H1 (cell line): Measurements from ENCODE around the gene RMP24.

Experiments
- CTCF ChIA-PET: fragments of 300-600 bp; sonication (Branson Sonifier 250); formaldehyde crosslinking; loops from one replicate; lab custom pipeline; 2021; ENCODE audit not compliant: partially characterized antibody; lab: Charles Lee
- POLR2A ChIA-PET: fragments of 300-600 bp; sonication (Branson Sonifier 250); formaldehyde crosslinking; loops from one replicate; lab custom pipeline; 2021; ENCODE audit warnings: inconsistent platforms; ENCODE audit not compliant: partially characterized antibody; lab: Charles Lee
- DNase-seq, 2 experiments: peaks; one replicate each; pipeline versions ENCODE4 v3.0.0 to v3.0.0-alpha.2; 2010 to 2022; ENCODE audit warnings: low spot score in 2 of 2, low read depth in 1 of 2, mixed read lengths in 1 of 2
- FAIRE-seq: peaks from 2 replicates; lab custom pipeline; 2011; peaks lifted over from hg19 to GRCh38; lab: Jason Lieb, UNC
- H2AFZ ChIP-seq: 2 replicates; pipeline ENCODE4 v1.8.1; 2012; ENCODE audit warnings: low read length, inconsistent platforms
- H2AK5ac ChIP-seq: 2 replicates; pipeline ENCODE4 v1.6.1; 2013; ENCODE audit warnings: low read depth, low read length
- H2BK120ac ChIP-seq: replicated peaks from 2 replicates; pipeline ENCODE3; 2013; ENCODE audit warnings: low read depth, low read length, inconsistent platforms
- H2BK12ac ChIP-seq: 2 replicates; pipeline ENCODE4 v1.6.1; 2013; ENCODE audit warnings: low read depth, low read length
- H2BK15ac ChIP-seq: 2 replicates; pipeline ENCODE4 v1.6.1; 2013; ENCODE audit warnings: low read length
- H2BK20ac ChIP-seq: 2 replicates; pipeline ENCODE4 v1.6.1; 2013; ENCODE audit warnings: low read length
- H2BK5ac ChIP-seq: 2 replicates; pipeline ENCODE4 v1.6.1; 2013; ENCODE audit warnings: low read depth, low read length
- H3K14ac ChIP-seq: 2 replicates; pipeline ENCODE4 v1.6.1; 2013; ENCODE audit warnings: inconsistent platforms; ENCODE audit not compliant: insufficient read length
- H3K18ac ChIP-seq: 2 replicates; pipeline ENCODE4 v1.6.1; 2013; ENCODE audit warnings: low read length; ENCODE audit errors: extremely low read depth
- H3K23ac ChIP-seq: 2 replicates; pipeline ENCODE4 v1.6.1; 2013; ENCODE audit warnings: inconsistent platforms; ENCODE audit not compliant: insufficient read length
- H3K23me2 ChIP-seq: 2 replicates; pipeline ENCODE4 v1.6.1; 2013; ENCODE audit warnings: low read depth, low read length
- H3K27ac ChIP-seq: 2 replicates; pipeline ENCODE4 v1.6.1; 2011; ENCODE audit warnings: low read depth, low read length, inconsistent platforms
- H3K27me3 ChIP-seq, 4 experiments: replicated peaks in 1 of 4; 1 replicate in 1 of 4; 2 replicates in 3 of 4; pipeline versions ENCODE4 v1.6.1 to v1.8.1; 2011 to 2013; ENCODE audit warnings: low read length in 3 of 4, mild to moderate bottlenecking in 3 of 4, inconsistent platforms in 2 of 4, mixed read lengths in 2 of 4, moderate library complexity in 1 of 4; ENCODE audit not compliant: control insufficient read depth in 3 of 4, insufficient read depth in 3 of 4; ENCODE audit errors: extremely low read depth in 1 of 4
- H3K36me3 ChIP-seq, 4 experiments: 2 replicates each; pipeline versions ENCODE4 v1.6.1 to v1.8.1; 2011 to 2013; ENCODE audit warnings: mild to moderate bottlenecking in 4 of 4, low read length in 3 of 4, moderate library complexity in 2 of 4, control low read depth in 1 of 4, inconsistent platforms in 1 of 4; ENCODE audit not compliant: insufficient read depth in 4 of 4, control insufficient read depth in 2 of 4
- H3K4ac ChIP-seq: replicated peaks from 2 replicates; pipeline ENCODE3; 2013; ENCODE audit warnings: low read length, low read depth, mixed read lengths, inconsistent platforms; ENCODE audit not compliant: insufficient read length
- H3K4me1 ChIP-seq, 4 experiments: replicated peaks in 1 of 4; 1 replicate in 1 of 4; 2 replicates in 3 of 4; pipeline versions ENCODE4 v1.6.1 to v1.8.1; 2011 to 2013; ENCODE audit warnings: low read length in 3 of 4, inconsistent platforms in 2 of 4, mixed read lengths in 1 of 4; ENCODE audit not compliant: insufficient read depth in 4 of 4, control insufficient read depth in 3 of 4
- H3K4me2 ChIP-seq, 2 experiments: 2 replicates each; pipeline versions ENCODE4 v1.6.1 to v1.8.1; 2011 to 2013; ENCODE audit warnings: low read depth in 2 of 2, low read length in 2 of 2, control low read depth in 1 of 2, inconsistent platforms in 1 of 2, mild to moderate bottlenecking in 1 of 2; ENCODE audit not compliant: insufficient read depth in 1 of 2
- H3K4me3 ChIP-seq, 4 experiments: fragments of 200-600, 300-600 bp in 1 of 4; sonication (generic), shearing (Covaris generic), sonication (Bioruptor Twin) in 1 of 4; 2 replicates each; pipeline versions ENCODE4 v1.5.1 to v1.8.1; 2011 to 2016; ENCODE audit warnings: low read length in 4 of 4, low read depth in 3 of 4, control low read depth in 2 of 4, inconsistent platforms in 2 of 4, mild to moderate bottlenecking in 2 of 4, mixed read lengths in 1 of 4, moderate library complexity in 1 of 4; ENCODE audit not compliant: insufficient read depth in 2 of 4; ENCODE audit errors: extremely low read depth in 1 of 4
- H3K56ac ChIP-seq: replicated peaks from 2 replicates; pipeline ENCODE3; 2013; ENCODE audit warnings: low read depth, mild to moderate bottlenecking, mixed read lengths, low read length, inconsistent platforms; ENCODE audit not compliant: insufficient read length
- H3K79me1 ChIP-seq: 2 replicates; pipeline ENCODE4 v1.6.1; 2013; ENCODE audit warnings: low read depth, low read length, control low read depth
- H3K79me2 ChIP-seq, 2 experiments: 2 replicates each; pipeline versions ENCODE4 v1.6.1 to v1.8.1; 2012 to 2013; ENCODE audit warnings: low read length in 2 of 2, mild to moderate bottlenecking in 2 of 2, inconsistent platforms in 1 of 2; ENCODE audit not compliant: insufficient read depth in 2 of 2, control insufficient read depth in 1 of 2
- H3K9ac ChIP-seq, 4 experiments: replicated peaks in 1 of 4; 1 replicate in 1 of 4; 2 replicates in 3 of 4; pipeline versions ENCODE4 v1.6.1 to v1.8.1; 2011 to 2013; ENCODE audit warnings: low read depth in 3 of 4, low read length in 3 of 4, control low read depth in 2 of 4, mild to moderate bottlenecking in 2 of 4, moderate library complexity in 2 of 4, inconsistent platforms in 1 of 4; ENCODE audit errors: extremely low read depth in 1 of 4
- H3K9me3 ChIP-seq, 2 experiments: 2 replicates each; pipeline versions ENCODE4 v1.6.1 to v1.8.1; 2012 to 2013; ENCODE audit warnings: mild to moderate bottlenecking in 2 of 2, moderate library complexity in 2 of 2, control low read depth in 1 of 2, inconsistent platforms in 1 of 2, low read depth in 1 of 2, low read length in 1 of 2, mixed read lengths in 1 of 2; ENCODE audit not compliant: insufficient read depth in 2 of 2
- H4K20me1 ChIP-seq, 2 experiments: replicated peaks in 1 of 2; 2 replicates each; pipeline versions ENCODE3 to v1.8.1; 2011 to 2013; ENCODE audit warnings: inconsistent platforms in 2 of 2, low read length in 2 of 2, mild to moderate bottlenecking in 1 of 2; ENCODE audit not compliant: insufficient read depth in 2 of 2, control insufficient read depth in 1 of 2
- H4K5ac ChIP-seq: 2 replicates; pipeline ENCODE4 v1.6.1; 2013; ENCODE audit warnings: low read length, low read depth, mixed read lengths, inconsistent platforms; ENCODE audit not compliant: insufficient read length
- H4K8ac ChIP-seq: 2 replicates; pipeline ENCODE4 v1.8.0; 2013; ENCODE audit warnings: mild to moderate bottlenecking, moderate library complexity, low read length, inconsistent platforms; ENCODE audit not compliant: insufficient read depth; ENCODE audit errors: extremely low read depth
- H4K91ac ChIP-seq: replicated peaks from 2 replicates; pipeline ENCODE3; 2013; ENCODE audit warnings: low read length, mixed read lengths, inconsistent platforms; ENCODE audit not compliant: insufficient read length
- CBX5 ChIP-seq: fragments of 300-800, 300-1000 bp; sonication (generic); IDR thresholded peaks from 2 replicates; pipeline ENCODE4 v1.7.1; 2016; ENCODE audit warnings: antibody characterized with exemption, low read length, low read depth
- CHD1 ChIP-seq: IDR thresholded peaks from 2 replicates; pipeline ENCODE4 v1.6.1; 2012; ENCODE audit warnings: low read depth, low read length, improper control_type of control experiment
- KDM1A ChIP-seq: fragments of 200-600, 300-600 bp; sonication (generic); IDR thresholded peaks from 2 replicates; pipeline ENCODE4 v1.7.1; 2016; ENCODE audit warnings: mild to moderate bottlenecking, low read length, borderline replicate concordance
- NRF1 ChIP-seq: IDR thresholded peaks from 2 replicates; pipeline ENCODE4 v1.6.1; 2011; ENCODE audit warnings: mild to moderate bottlenecking, low read depth, low read length, improper control_type of control experiment
- POLR2AphosphoS5 ChIP-seq: IDR thresholded peaks from 2 replicates; pipeline ENCODE4 v1.6.1; 2011; ENCODE audit warnings: low read depth, low read length
- RAD21 ChIP-seq, 2 experiments: IDR thresholded peaks in 1 of 2; conservative IDR thresholded peaks in 1 of 2; 2 replicates each; pipeline ENCODE4 v1.6.1; 2011; ENCODE audit warnings: low read depth in 2 of 2, low read length in 2 of 2, improper control_type of control experiment in 1 of 2, inconsistent platforms in 1 of 2, mild to moderate bottlenecking in 1 of 2, moderate library complexity in 1 of 2
- SIX5 ChIP-seq: IDR thresholded peaks from 2 replicates; pipeline ENCODE4 v1.6.1; 2011; ENCODE audit warnings: mild to moderate bottlenecking, low read depth, low read length
- SP1 ChIP-seq: IDR thresholded peaks from 2 replicates; pipeline ENCODE4 v1.6.1; 2011; ENCODE audit warnings: low read depth, low read length
- SRF ChIP-seq: IDR thresholded peaks from 2 replicates; pipeline ENCODE4 v1.6.1; 2011; ENCODE audit warnings: mild to moderate bottlenecking, low read depth, low read length, moderate library complexity
- TAF7 ChIP-seq: optimal IDR thresholded peaks from 2 replicates; pipeline ENCODE3; 2011; ENCODE audit warnings: low read depth, mild to moderate bottlenecking, inconsistent platforms, low read length, moderate library complexity, borderline replicate concordance
- ZNF274 ChIP-seq: IDR thresholded peaks from 2 replicates; pipeline ENCODE4 v1.7.0; 2012; ENCODE audit warnings: low read length, borderline replicate concordance; ENCODE audit errors: extremely low read depth
- WGBS, 2 experiments: shearing (Covaris generic) in 1 of 2; methylation state at CpG; one replicate each; pipeline versions ENCODE4 v1.1.6 to v1.1.7; 2013 to 2015; ENCODE audit warnings: low lambda C conversion rate in 2 of 2, mixed read lengths in 2 of 2, inconsistent platforms in 1 of 2, low coverage in 1 of 2, missing lambda C conversion rate in 1 of 2; ENCODE audit not compliant: insufficient replicate concordance in 2 of 2, insufficient coverage in 1 of 2, insufficient read length in 1 of 2; ENCODE audit errors: extremely low coverage in 1 of 2, missing lambda C conversion rate in 1 of 2; 5-methylcytosine and 5-hydroxymethylcytosine counted together

The RMP24 gene

GRCh38 chr18:35949090-35949489 lies 23.4 kb upstream of the RMP24 start:
- 0 out of 2 replicates have a peak, but pooled peaks cover 10% of the 10 kb centered on the region for H3K79me1 ChIP-seq
- H3K23ac ChIP-seq: no peak overlapping the region
- H4K5ac ChIP-seq: no peak overlapping the region
- H3K79me2 ChIP-seq: peaks cover 0 to 40% of the 10 kb centered on the region in 2 experiments; a peak in 3 of 4 replicates
- FAIRE-seq (no peak), DNase-seq (no peak)
- 77% methylated on average over 6 of the region's 6 CpGs; no CpG with 5 or more reads in 1 of the 2 experiments for whole genome bisulfite sequencing, 2 experiments
- peaks cover 0 to 2% of the 10 kb centered on the region in 2 experiments for H4K20me1 ChIP-seq
- CTCF ChIA-PET: interaction anchor here (0.9 to 6.1 kb wide), 10 partner anchors 10 to 176 kb away, joined by 3 to 78 read pairs (median 6); no protein-coding TSS in a partner anchor
- H3K4me2 ChIP-seq: peak overlapping the region; percentile 91 to 99
- no peak overlapping the region for H3K18ac ChIP-seq
- H3K9me3 ChIP-seq: 0 out of 4 replicates have a peak, but pooled peaks cover 0 to 4% of the 10 kb centered on the region in 2 experiments
- H3K56ac ChIP-seq: no peak overlapping the region
- no peaks in the 10 kb centered on the region for H3K27me3 ChIP-seq
- POLR2A ChIA-PET: no interaction called here
- no peak overlapping the region for H3K14ac ChIP-seq
- H4K8ac ChIP-seq: no peak overlapping the region
- H2BK5ac ChIP-seq: no peak overlapping the region
- H2BK15ac ChIP-seq: no peak overlapping the region
- H4K91ac ChIP-seq: no peak overlapping the region
- no peak overlapping the region for H3K27ac ChIP-seq
- H2BK20ac ChIP-seq: no peak overlapping the region
- H3K36me3 ChIP-seq: peaks cover 0 to 11% (median 2%) of the 10 kb centered on the region in 4 experiments; a peak in 2 of 8 replicates
- H3K23me2 ChIP-seq: peaks cover 4% of the 10 kb centered on the region; the same call in 1 of the 2 replicates
- H2BK12ac ChIP-seq: no peak overlapping the region
- no peak overlapping the region for H2BK120ac ChIP-seq
- peak overlapping the region in 1 of 4 experiments; percentile 33; a peak in 1 of 7 replicates for H3K9ac ChIP-seq
- peaks cover 0 to 7% (median 2%) of the 10 kb centered on the region in 4 experiments; a peak in 4 of 7 replicates for H3K4me1 ChIP-seq
- no peak overlapping the region for H3K4ac ChIP-seq
- no peak overlapping the region for H2AK5ac ChIP-seq
- peak overlapping the region; percentile 75 to 87 (median 80); a peak in 7 of 8 replicates for H3K4me3 ChIP-seq
- H2AFZ ChIP-seq: no peak overlapping the region
- TF ChIP-seq SIX5: no peak
- no peak for TF ChIP-seq ZNF274
- no peak for TF ChIP-seq POLR2AphosphoS5
- TF ChIP-seq RAD21 (IDR thresholded peaks at IDR 0.05 in 1 of 2, conservative IDR thresholded peaks at IDR 0.05 in 1 of 2; ENCODE audit: low read depth in 2 of 2, low read length in 2 of 2): no peak
- no peak for TF ChIP-seq SRF
- TF ChIP-seq SP1: no peak
- no peak for TF ChIP-seq CBX5
- no peak for TF ChIP-seq TAF7
- no peak for TF ChIP-seq KDM1A
- no peak for TF ChIP-seq CHD1
- TF ChIP-seq NRF1: no peak
